GM21717 (cell line): ENCODE data around the gene CPE.
"Not testable (repeated sequence)": the region's sequence is repeated elsewhere in the genome, so short reads cannot be mapped to it uniquely, and the experiment has no call there.

Experiments
- ATAC-seq: cut with Tn5 transposase; IDR thresholded peaks from one replicate; pipeline ENCODE4 v1.9.1; 2021; ENCODE audit warnings: mild to moderate bottlenecking, moderate library complexity; ENCODE audit not compliant: unreplicated experiment

Gene CPE

DNA sequence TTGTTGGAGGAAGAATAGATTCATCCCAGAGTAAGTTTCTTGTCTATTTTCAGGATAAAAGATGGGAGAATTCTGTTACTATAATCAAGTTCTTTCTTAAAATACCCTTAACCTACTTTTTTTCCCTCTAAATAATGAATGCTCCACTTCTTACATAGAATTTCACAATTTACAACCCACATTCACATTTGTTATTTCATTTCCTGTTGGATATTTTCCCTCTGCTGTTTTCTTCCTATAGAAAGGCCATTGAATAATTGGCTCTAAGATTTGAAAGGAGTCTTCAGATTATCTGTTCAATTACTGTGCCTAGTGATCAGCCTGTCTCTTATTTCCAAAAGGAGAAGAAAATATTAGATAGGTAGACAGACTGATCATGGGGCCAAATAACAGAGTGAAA is 79.7 kb downstream of the CPE start:
- no peak for ATAC-seq

GRCh38 chr4:165461159-165461821 is 82.5 kb downstream of the CPE start:
- ATAC-seq, result no peak

GRCh38 chr4:165462009-165462408 is 83.2 kb downstream of the CPE start:
- no peak for ATAC-seq

GRCh38 chr4:165464376-165464775 is 85.6 kb downstream of the CPE start:
- no peak for ATAC-seq

DNA sequence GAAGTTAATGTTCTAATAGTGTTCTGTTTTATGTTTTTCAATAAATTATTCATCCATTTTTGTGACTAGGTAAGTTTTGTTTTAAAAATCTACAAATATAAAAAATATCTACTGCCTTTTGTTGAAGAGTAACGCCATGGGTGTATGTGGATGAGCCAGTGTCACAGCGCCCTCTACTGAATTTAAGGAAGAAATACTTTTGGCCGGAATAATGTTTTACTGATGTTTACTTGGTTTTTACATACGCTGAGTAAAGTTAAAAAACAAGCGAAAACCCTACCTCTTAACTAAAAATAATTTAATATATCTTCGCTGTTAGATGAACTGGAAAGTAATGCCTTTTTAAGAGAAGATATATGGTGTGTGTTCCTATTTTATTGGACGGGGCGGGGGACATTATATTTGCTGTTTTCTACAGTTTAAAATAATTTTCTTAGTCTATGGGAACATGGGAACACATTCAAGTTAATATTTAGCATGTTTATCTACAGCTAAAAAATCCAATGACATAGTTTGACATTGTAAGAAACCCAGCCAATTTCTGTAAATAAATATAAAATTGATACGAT is 86.1 kb downstream of the CPE start:
- peak; percentile 65 for ATAC-seq

- ATAC-seq, result no peak
These were observed 91.2 kb downstream of the CPE start for GRCh38 chr4:165470009-165470408.

GRCh38 chr4:165472943-165473676 is 94.3 kb downstream of the CPE start:
- ATAC-seq, result no peak

GRCh38 chr4:165474784-165475705 is 96.2 kb downstream of the CPE start:
- no peak for ATAC-seq

DNA sequence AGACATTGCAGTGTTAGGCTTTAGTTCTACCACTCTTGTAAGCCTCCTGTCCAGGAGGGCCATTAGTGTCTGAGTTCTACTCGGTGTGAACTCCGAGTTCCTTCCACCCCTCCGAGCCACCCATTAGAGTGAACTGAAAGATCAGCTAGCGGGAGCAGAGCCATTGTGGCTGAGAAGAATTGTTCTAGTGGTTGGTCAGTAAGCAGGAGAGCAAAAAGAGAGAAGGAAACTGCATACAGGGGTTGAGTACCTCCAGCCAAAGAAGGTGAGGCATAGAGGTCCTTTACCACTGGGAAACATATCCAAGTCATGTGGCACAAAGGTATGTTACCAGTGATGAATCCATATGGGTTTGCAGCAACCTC is 96.9 kb downstream of the CPE start:
- ATAC-seq, result no peak

DNA sequence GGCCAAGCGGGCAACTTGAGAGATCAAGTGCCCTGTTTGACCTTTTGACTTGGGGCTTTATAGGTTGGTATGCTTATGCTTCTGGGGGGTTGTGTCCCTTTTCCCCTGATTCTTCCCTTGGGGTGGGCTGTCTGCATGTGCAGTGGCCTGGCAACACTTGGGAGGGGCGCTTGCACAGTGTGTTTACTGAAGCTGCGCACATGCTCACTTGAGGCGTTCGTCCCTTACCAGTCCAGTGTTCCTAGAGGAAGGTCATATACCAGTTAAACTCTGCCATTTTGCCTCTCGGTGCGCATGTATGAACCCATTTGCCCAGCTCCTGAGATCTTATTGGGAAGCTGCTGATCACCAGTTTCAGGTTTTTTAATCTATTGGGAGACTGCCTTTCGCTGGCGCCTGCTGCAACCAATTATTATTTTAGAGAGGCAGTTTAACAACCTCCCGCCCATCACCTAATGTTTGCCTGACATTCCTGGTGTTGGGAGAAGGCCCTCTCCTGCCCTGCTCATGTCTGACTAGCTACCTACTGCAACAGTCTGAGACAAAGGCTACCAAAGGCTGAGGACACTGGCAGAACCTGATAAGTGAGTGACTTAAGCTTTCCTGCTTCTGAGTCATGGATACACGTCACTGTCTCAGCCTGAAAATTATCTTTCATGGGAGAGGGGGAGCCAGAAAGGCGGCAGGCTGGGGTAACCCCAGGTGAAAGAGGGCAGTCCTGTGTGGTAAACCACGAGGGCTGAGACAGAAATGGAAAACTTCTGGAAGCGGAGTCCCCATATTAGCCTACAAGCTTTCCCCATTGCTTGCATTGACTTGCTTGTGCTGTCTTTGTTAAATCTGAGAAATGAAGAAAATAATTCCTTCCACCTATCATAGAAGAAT is 97.6 kb downstream of the CPE start:
- ATAC-seq, result no peak

- ATAC-seq, result no peak
These were observed 99.0 kb downstream of the CPE start for GRCh38 chr4:165477799-165478198.

GRCh38 chr4:165478260-165478659 is 99.5 kb downstream of the CPE start:
- no peak for ATAC-seq

DNA sequence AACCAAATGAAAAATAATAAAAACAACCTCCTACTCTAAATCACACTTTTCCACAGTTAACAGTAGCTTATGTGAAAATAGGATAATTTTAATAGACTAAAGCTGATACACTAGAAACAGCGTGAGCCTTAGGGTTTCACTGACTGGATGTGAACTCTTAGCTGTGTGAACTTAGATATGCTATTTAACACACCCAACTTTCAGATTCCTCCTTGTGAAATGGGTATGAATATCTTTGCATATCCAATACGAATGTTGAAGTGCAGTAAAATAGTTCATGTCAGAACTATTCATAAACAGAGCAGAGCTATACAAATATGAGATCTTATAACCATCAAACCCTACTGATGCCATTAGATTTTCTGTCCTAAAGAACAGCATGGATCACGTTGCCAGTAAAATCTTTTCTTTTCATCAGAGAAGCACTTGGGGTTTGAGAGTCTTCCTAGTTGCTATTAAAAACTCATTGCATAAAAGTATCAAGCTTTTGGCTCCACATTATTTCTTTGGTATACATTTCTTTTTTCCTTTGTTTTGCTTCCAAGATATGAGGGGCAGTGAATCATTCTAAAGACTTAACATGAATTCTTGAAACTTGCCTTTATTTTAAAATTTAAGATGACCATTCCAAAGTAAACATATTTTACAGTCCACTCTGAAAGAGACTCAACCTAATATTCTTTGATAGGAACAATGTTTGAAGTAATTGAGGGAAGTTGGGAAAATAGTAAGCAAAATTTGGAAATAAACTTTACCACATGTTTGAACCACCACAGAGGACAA is 102.4 kb downstream of the CPE start:
- no peak for ATAC-seq

DNA sequence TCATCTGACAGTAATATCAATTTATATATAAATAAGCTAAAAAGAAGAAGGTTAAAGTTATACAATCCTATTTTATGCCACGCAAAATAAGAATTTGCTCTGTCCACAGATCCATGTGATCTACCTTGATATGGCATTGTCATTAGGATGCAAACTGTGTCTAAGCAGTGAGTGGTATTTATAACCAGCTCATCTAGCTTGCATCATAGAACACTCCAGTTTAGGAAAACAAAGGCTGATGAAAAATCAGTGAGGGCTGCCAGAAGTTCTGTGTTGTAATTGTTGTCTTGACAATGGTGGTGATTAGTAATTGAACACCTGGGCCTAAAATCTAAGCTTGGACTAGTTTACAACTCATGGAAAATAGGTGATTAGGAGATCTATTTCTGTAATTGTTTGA is 111.0 kb downstream of the CPE start:
- no peak for ATAC-seq

DNA sequence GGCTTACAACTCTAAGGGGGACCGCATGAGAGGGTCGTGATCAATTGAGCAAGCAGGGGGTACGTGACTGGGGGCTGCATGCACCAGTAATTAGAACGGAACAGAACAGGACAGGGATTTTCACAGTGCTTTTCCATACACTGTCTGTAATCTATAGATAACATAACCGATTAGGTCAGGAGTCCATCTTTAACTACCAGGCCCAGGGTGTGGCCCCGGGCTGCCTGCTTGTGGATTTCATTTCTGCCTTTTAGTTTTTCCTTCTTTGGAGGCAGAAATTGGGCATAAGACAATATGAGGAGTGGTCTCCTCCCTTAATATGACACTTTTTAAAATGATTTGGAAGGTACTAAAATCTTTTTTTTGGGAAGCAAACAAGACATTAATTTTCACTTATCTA is 113.8 kb downstream of the CPE start:
- not testable (repeated sequence) for ATAC-seq

- peak; percentile 96 for ATAC-seq
These were observed 114.6 kb downstream of the CPE start for GRCh38 chr4:165493359-165493758.

DNA sequence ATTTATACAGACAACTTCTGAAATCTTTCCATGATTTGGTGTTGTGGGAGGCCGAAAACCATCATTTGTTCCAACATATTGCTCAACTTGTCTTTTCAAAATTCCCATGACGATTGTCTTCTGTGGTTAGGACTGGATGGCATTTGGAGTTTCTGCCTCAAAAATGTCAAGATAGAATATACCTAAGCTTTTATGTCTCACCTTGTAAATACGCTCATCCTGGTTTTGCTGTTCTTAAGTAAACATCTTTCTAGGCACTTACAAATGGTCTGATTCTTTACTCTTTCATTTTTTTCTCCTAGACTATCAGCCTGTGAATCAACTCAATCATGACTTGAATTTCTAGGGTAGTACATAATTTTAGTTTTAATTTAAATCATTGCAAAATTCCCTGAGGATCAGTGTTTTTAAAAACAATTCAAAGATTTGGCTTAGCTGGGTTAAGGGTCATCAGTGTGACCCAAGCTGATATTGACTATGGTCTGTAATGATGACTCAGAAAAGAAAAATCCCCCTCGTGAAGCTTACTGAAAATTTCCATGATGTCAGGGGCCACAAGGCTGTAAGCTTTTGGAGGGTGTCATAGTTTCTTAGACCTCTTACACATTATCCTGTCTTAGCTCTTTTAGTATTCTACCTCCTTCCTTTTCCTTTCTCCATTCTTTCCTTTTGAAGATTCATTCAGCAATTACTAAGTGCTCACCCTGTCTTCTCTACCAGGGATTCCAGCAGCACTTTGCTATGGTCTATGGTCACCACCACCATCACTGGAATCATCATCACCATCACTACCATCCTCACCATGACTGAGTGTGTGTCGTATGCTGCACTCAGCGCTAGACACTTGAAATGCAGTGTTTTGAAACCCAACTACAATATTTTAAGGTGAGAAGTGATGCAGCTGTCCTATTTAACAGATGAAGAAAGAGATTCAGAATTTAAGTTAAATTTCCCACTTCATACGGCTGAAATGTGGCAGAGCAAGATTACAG is 124.4 kb downstream of the CPE start:
- peak; percentile 61 for ATAC-seq

DNA sequence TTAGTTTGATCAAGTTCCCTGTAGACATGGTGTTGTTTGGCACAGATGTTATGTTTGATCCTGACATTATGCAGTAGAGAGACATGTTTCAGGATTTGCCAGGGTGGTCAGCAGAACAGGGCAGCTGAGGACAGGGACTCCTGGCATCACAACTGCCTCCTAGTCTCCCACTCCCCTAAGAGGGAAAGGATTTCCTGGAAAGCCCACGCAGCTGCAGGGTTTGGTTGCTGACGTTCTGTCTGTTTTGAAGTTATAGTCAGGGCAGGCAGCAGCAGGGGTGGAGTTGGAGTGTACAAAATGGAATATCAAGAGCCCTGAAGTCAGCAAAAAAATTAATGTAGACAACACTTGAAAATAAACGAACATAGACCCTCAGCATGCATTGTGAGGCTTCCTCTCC is 125.4 kb downstream of the CPE start:
- ATAC-seq, result no peak
